Tibial artery (tissue), 4 donors: ENCODE measurements around the gene MINK1.

ENCODE experiments used
- DNase-seq, 2 donors: peaks; one replicate each; pipeline ENCODE4 v3.0.0-alpha.2; 2019
- H3K27ac ChIP-seq, 2 donors: fragments of 200-600 bp; sonication (generic) in 1 of 2; 1 replicate in 1 of 2; 2 replicates in 1 of 2; pipeline ENCODE4 v1.5.1; 2018 to 2019; ENCODE audit warnings: mild to moderate bottlenecking in 1 of 2
- H3K27me3 ChIP-seq, 2 donors: fragments of 200-600 bp; sonication (generic) in 1 of 2; one replicate each; pipeline versions ENCODE4 v1.5.1 to v1.6.0; 2016 to 2019
- H3K36me3 ChIP-seq, 3 donors: fragments of 200-600 bp; sonication (generic) in 2 of 3; one replicate each; pipeline ENCODE4 v1.5.1; 2016 to 2019; ENCODE audit warnings: mild to moderate bottlenecking in 2 of 3
- H3K4me1 ChIP-seq, 4 donors: fragments of 200-600 bp; sonication (generic) in 2 of 4; 1 replicate in 3 of 4; 2 replicates in 1 of 4; pipeline ENCODE4 v1.5.1; 2016 to 2019
- H3K4me3 ChIP-seq, 2 donors: fragments of 200-600 bp; sonication (generic) in 1 of 2; 1 replicate in 1 of 2; 2 replicates in 1 of 2; pipeline ENCODE4 v1.5.1; 2018 to 2019; ENCODE audit warnings: mild to moderate bottlenecking in 2 of 2
- H3K9me3 ChIP-seq, 3 donors: fragments of 200-600 bp; sonication (generic) in 1 of 3; one replicate each; pipeline ENCODE4 v1.5.1; 2016 to 2019
- CTCF ChIP-seq, 2 experiments: fragments of 200-600 bp in 1 of 2; fragments of 450-650 bp in 1 of 2; IDR thresholded peaks; one replicate each; pipeline ENCODE4 v1.5.1; 2017 to 2019; ENCODE audit warnings: antibody characterized with exemption in 2 of 2, mild to moderate bottlenecking in 1 of 2, moderate library complexity in 1 of 2
- intact Hi-C: fragments of 100-400 bp; cut with DNase I; formaldehyde crosslinking; loops from one replicate; pipeline ENCODE4 v1.15.0; 2023; ENCODE audit warnings: low total_unique reads

Gene MINK1

DNA sequence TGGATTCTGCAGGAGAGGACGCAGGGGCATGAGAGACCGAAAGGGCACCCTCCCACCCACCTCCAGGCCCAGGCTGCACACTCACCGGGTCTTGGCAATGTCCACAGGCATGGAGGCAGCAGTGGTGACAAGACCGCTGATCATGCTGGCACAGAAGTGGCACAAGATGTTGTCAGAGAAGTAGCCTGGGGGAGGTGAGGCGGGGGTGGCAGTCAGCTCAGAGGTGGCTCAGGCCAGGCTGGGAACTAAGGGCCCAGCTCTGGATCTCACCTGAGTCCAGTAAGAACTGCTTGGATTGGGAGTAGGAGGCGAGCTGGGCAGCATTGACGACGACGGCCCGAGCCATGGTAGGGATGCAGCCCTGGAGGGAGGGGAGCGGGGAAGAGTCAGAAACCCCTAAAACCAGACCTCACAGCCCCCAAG is 104.9 kb downstream of the MINK1 start:
- no peaks in the 10 kb centered on the region for H3K9me3 ChIP-seq
- intact Hi-C loops, result loop anchor here (5.0 kb wide), 1 partner anchor 44 kb away; no protein-coding TSS in a partner anchor
- H3K4me3 ChIP-seq, result no peak overlapping the region
- no peak for DNase-seq
- peaks cover 4 to 49% (median 30%) of the 10 kb centered on the region in 4 donors for H3K4me1 ChIP-seq
- no peaks in the 10 kb centered on the region for H3K27me3 ChIP-seq
- no peak for TF ChIP-seq CTCF (IDR thresholded peaks at IDR 0.05)
- peaks cover 25 to 44% (median 25%) of the 10 kb centered on the region in 3 donors for H3K36me3 ChIP-seq
- H3K27ac ChIP-seq, result peak overlapping the region in 1 of 2 donors; percentile 85

DNA sequence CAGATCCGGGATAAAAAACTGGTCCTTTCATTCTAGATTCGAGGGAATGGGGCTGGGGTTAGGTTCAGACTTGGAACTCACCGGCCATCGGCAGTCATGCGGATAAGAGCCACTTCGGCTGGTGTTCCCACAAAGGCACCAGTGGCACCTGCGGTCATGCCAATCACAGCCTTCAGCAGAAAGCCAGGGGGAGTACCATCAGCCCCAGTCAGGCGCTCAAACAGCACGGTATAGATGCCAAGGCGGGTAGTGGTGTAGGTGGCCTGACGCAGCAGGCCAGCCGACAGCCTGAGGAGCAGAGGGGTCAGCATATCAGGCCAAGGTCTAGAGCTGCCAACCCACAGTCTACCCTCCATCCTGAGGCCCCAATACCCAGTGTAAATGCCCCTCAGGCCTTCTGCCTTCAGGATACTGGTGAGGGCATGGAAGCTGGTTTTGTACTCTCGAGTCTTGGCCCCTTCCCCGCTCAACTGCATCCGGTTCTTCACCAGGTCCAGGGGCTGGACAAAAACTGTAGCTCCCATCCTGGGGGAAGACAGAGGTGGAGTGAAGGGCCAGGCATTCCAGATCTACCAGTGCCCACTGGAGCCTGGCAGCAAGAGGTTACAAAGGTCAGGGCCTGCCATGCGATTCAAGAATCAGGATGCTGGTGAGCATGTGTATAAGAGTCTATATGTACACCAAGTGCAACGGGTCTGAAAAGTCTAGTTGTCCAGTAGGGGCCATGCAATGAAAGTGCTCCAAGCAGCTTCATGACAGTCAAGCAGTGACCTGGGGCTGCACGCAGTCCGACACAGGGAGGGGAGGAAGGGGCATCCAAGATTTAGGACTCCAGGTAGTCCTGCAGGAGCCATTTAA is 105.8 kb downstream of the MINK1 start:
- Histone ChIP-seq H3K27ac (peak overlapping the region; percentile 85), H3K27me3 (no peaks in the 10 kb centered on the region), H3K9me3 (no peaks in the 10 kb centered on the region), H3K4me3 (peak overlapping the region; percentile 83 to 91), H3K4me1 (peaks cover 4 to 50% (median 34%) of the 10 kb centered on the region in 4 donors), H3K36me3 (peaks cover 31 to 52% (median 34%) of the 10 kb centered on the region in 3 donors)
- no peak for TF ChIP-seq CTCF (IDR thresholded peaks at IDR 0.05)
- DNase-seq, result no peak
- intact Hi-C loops, result loop anchor here (5.0 kb wide), 1 partner anchor 43 kb away; no protein-coding TSS in a partner anchor

- no peak for TF ChIP-seq CTCF (IDR thresholded peaks at IDR 0.05)
- peaks cover 4 to 49% (median 38%) of the 10 kb centered on the region in 4 donors for H3K4me1 ChIP-seq
- no peak for DNase-seq
Measured at GRCh38 chr17:4939546-4939795, 106.3 kb downstream of the MINK1 start.

GRCh38 chr17:4939796-4940554 is 106.8 kb downstream of the MINK1 start, which contains the start of the genes RNF167 and SLC25A11:
TSS of gene RNF167 (plus strand) at chr17:4940268. CDS start at chr17:4940910, 642 bp downstream.
TSS of gene SLC25A11 (minus strand) at chr17:4940046. CDS start at chr17:4939910, 136 bp downstream.
- peaks cover 4 to 54% (median 42%) of the 10 kb centered on the region in 4 donors for H3K4me1 ChIP-seq
- intact Hi-C loops, result loop anchor here (5.0 kb wide), 1 partner anchor 42 kb away; no protein-coding TSS in a partner anchor
- H3K27ac ChIP-seq, result peak within 1 kb of the TSS; percentile 85
- no peaks in the 10 kb centered on the region for H3K9me3 ChIP-seq
- peaks cover 41 to 63% (median 44%) of the 10 kb centered on the region in 3 donors for H3K36me3 ChIP-seq
- peak within 1 kb of the TSS; percentile 83 to 91 for H3K4me3 ChIP-seq
- no peak for TF ChIP-seq CTCF (IDR thresholded peaks at IDR 0.05)
- DNase-seq, result peak; percentile 95 to 98
- no peaks in the 10 kb centered on the region for H3K27me3 ChIP-seq

More at GRCh38 chr17:4939546-4939795, 106.3 kb downstream of the MINK1 start:
- intact Hi-C loops, result loop anchor here (5.0 kb wide), 1 partner anchor 43 kb away; no protein-coding TSS in a partner anchor
- peak overlapping the region; percentile 83 to 91 for H3K4me3 ChIP-seq
- H3K9me3 ChIP-seq, result no peaks in the 10 kb centered on the region
- no peaks in the 10 kb centered on the region for H3K27me3 ChIP-seq
- peaks cover 36 to 58% (median 39%) of the 10 kb centered on the region in 3 donors for H3K36me3 ChIP-seq
- peak overlapping the region; percentile 85 for H3K27ac ChIP-seq

- peak overlapping the region; percentile 85 for H3K27ac ChIP-seq
- DNase-seq, result peak in 1 of 2 donors; percentile 84
- H3K4me1 ChIP-seq, result peaks cover 6 to 61% (median 50%) of the 10 kb centered on the region in 4 donors
- H3K9me3 ChIP-seq, result no peaks in the 10 kb centered on the region
- H3K36me3 ChIP-seq, result peaks cover 46 to 67% (median 49%) of the 10 kb centered on the region in 3 donors
- TF ChIP-seq CTCF (IDR thresholded peaks at IDR 0.05), result no peak
- peak overlapping the region; percentile 83 to 91 for H3K4me3 ChIP-seq
- intact Hi-C loops, result no loop called here
- H3K27me3 ChIP-seq, result no peaks in the 10 kb centered on the region
Measured at GRCh38 chr17:4940555-4941318, 107.6 kb downstream of the MINK1 start.
